ENCODE measurements around the gene NR2C1.

Gene NR2C1

GRCh38 chr12:95085612-95086011 is 12.2 kb upstream of the NR2C1 start:
- no peak for DNase-seq (ENCODE audit: extremely low read depth in 1 of 2, low read depth in 1 of 2)

DNA sequence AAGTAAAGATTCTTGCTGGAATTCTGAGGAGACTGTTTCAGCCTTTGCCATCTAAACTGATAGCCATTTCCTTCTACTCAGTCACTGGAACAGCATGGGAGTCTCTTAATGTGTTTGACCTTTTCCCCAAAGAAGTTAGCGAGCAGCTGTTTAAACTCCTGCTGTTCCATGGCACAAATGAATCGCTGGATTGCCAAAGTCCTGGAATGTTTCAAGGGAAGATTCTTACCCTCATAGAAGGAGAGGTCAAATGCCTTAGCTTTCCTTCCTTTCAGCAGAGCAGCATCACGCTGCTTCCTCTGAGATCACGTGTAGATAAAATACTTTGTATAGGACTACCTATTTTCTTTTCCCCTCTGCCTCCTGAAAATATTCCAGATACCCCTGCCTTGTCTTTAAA is 10.5 kb upstream of the NR2C1 start:
- DNase-seq (ENCODE audit: extremely low read depth in 1 of 2, low read depth in 1 of 2) = no peak

GRCh38 chr12:95083471-95083870 is 10.1 kb upstream of the NR2C1 start:
- no peak for DNase-seq (ENCODE audit: extremely low read depth in 1 of 2, low read depth in 1 of 2)

DNA sequence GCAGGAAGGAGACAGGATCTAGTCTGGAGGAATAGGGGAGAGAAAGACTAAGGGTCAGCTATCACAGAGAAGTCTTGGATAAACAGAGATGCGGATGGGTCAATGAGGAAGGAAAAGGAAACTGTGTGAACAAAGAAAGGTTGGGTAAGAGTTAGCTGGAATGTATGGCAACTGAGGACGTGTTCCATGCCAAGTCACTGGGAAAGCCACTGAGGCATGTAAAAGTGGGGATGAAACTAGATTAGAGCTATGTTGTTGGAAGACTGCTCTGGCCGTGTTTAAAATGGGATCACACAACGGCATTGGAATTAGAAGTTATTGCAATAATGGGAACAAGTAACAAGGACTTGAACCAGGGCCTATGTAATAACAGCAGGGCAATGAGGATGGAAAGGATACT is 3.9 kb upstream of the NR2C1 start:
- DNase-seq (ENCODE audit: extremely low read depth in 1 of 2, low read depth in 1 of 2) = no peak

DNA sequence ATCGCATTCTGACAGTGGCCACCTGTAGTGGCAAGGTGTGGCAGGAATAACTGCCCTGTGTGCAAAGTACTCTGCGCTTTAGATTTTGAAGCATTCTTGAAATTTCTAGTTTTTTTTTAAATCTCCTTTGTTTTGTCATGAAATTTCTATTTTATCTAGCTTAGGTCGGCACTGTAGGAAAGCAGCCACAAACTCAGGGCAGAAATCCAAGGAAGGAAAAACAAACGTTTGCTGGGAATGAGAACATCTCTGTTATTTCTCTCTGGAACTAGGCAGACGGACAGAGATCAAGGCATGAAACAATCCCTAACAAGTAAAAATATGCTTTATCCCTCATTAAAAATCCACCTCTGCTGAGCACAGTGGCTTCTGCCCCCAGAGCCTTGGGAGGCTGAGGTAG is 1.3 kb upstream of the NR2C1 start:
- no peak for DNase-seq (ENCODE audit: extremely low read depth in 1 of 2, low read depth in 1 of 2)

- DNase-seq (ENCODE audit: extremely low read depth in 1 of 2, low read depth in 1 of 2) = no peak
These were observed 491 bp upstream of the NR2C1 start for GRCh38 chr12:95073698-95074520.

GRCh38 chr12:95070378-95070777 is 3.0 kb downstream of the NR2C1 start:
- DNase-seq (ENCODE audit: extremely low read depth in 1 of 2, low read depth in 1 of 2) = no peak

DNA sequence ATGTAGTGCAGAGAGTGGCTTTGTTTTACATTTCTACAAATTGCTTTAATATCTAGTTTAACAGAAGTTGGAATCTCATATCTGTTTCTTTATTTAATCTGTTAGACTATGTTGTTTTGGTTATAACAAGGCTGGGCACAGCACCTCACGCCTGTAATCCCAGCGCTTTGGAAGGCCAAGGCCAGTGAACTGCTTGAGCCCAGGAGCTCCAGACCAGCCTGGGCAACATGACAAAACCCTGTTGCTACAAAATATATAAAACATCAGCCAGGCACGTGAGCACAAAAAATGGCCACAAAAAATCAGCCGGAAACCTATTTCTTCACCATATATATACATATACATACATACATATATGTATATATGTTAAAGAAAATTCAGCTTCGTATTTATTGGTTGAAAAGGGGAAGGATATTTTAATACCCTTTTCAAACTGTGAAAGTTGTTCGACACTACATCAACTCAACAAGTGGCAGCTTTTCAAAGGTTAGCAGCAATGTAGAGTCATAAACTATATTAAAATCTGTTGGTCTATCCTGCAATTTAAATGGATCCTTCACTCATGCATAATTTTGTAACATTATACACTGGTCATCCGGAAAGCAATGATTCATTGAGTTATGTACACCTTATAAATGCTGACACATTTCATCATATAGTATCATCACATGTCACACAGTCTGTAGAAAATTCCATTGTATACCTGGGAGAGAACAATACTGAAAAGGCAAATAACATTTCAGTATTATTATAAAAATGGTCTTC is 7.1 kb downstream of the NR2C1 start:
- DNase-seq (ENCODE audit: extremely low read depth in 1 of 2, low read depth in 1 of 2) = no peak

GRCh38 chr12:95060951-95061350 is 12.5 kb downstream of the NR2C1 start:
- DNase-seq (ENCODE audit: extremely low read depth in 1 of 2, low read depth in 1 of 2) = no peak

GRCh38 chr12:95059984-95060383 is 13.4 kb downstream of the NR2C1 start:
- no peak for DNase-seq (ENCODE audit: extremely low read depth in 1 of 2, low read depth in 1 of 2)

DNA sequence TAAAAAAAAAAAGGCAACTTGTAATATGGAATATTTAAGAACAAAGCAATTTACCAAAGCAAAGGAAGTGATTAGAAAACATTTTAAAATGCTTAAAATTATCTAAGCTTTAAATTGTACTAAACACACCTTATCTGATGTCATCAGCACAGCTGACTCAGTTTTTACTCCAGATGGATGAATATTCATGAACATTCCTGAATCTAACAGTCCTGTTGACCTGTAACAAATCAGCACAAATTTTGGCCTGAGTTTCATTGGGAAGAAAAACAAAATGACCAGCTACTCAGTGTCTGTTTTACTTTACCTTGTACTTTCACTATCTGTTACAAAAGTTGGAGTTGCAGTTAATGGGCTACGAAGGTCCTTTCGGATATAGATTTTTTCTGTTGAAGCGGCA is 16.0 kb downstream of the NR2C1 start:
- no peak for DNase-seq (ENCODE audit: extremely low read depth in 1 of 2, low read depth in 1 of 2)

GRCh38 chr12:95055057-95055456 is 18.4 kb downstream of the NR2C1 start:
- DNase-seq (ENCODE audit: extremely low read depth in 1 of 2, low read depth in 1 of 2) = no peak

DNA sequence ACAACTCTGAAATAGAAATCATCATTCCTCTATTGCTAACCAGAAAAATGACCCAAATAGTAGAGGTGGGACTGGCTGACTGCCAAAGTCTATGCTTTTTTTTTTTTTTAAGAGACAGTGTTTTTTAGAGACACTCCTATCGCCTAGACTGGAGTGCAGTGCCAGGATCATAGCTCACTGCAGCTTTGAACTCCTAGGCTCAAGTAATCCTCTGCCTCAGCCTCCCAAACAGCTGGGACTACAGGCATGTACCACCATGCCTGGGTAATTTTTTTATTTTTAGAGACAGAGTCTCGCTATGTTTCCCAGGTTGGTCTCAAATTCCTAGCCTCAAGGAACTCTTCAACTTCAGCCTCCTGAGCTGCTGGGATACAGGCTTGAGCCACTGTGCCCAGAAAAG is 19.2 kb downstream of the NR2C1 start:
- no peak for DNase-seq (ENCODE audit: extremely low read depth in 1 of 2, low read depth in 1 of 2)

DNA sequence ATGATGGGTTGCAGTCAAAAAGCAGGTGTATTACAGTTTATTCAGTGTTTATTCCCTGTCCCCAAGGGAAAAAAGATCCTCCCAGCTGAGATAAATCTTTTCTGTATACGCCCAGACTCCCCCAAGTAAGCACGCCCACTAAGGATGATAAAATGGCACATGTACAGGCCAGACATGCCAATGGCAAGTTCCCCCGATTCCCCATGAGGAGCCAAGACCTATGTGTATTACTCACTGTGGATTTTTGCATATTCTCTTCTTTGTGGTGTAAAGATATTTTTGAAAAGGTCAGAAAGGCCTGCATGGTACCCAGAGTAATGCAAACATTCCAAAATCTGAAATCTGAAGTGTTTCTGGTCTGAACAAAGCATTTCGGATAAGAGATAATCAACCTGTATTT is 22.2 kb downstream of the NR2C1 start:
- no peak for DNase-seq (ENCODE audit: extremely low read depth in 1 of 2, low read depth in 1 of 2)

GRCh38 chr12:95037906-95038305 is 35.5 kb downstream of the NR2C1 start:
- no peak for DNase-seq (ENCODE audit: extremely low read depth in 1 of 2, low read depth in 1 of 2)

DNA sequence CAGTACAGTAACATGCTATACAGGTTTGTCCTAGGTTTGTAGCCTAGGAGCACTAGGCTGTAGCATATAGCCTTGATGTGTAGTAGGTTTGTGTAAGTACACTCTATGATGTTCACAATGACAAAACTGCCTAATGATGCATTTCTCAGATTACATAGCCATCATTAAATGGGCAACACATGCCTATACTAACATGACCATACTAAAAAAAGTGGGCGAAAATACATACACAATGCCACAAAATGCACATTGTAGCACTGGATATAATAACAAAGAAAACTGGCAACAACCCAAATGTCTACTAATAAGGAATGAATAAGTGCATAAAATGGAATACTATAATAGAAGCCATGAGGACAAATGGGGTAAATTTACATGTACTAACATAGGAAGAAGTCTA is 38.7 kb downstream of the NR2C1 start:
- no peak for DNase-seq (ENCODE audit: extremely low read depth in 1 of 2, low read depth in 1 of 2)

GRCh38 chr12:95022477-95022876 is 50.9 kb downstream of the NR2C1 start:
- no peak for DNase-seq (ENCODE audit: extremely low read depth in 1 of 2, low read depth in 1 of 2)

DNA sequence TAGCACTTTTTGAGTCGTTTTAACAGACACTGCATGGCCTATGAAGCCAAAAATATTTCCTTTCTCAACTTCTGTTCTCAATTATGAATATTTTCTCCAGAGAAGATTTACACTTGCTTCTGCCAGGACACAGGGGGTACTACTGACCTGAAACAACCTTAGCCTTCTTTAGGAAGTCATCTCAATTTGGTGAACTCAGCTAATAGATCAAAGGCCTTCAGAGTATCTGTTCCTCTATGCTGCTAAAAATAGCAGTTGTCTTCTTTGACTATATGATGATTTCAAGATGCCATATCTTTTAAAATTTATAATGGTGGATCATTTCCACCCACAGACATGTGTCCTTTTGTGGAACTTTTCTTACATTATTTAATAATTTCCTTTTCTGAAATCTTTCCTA is 55.9 kb downstream of the NR2C1 start:
- no peak for DNase-seq (ENCODE audit: extremely low read depth in 1 of 2, low read depth in 1 of 2)

DNA sequence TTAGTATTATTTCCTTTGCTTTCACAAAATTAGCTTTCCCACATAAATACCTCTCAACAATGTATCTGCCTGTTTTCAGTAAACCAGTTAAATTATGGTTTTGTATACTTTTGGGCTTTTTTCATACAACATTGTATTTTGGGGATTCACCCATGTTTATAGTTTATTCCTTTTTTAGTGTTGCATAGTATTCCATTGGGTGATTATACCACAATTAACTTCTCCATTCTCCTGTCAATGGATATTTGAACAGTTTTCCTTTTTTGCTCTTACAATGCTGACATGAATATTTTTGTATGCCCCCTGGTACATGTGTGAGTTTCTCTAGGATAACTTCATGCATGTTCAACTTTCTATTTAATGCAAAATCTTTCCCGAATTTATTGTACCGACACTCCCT is 57.3 kb downstream of the NR2C1 start:
- no peak for DNase-seq (ENCODE audit: extremely low read depth in 1 of 2, low read depth in 1 of 2)

DNA sequence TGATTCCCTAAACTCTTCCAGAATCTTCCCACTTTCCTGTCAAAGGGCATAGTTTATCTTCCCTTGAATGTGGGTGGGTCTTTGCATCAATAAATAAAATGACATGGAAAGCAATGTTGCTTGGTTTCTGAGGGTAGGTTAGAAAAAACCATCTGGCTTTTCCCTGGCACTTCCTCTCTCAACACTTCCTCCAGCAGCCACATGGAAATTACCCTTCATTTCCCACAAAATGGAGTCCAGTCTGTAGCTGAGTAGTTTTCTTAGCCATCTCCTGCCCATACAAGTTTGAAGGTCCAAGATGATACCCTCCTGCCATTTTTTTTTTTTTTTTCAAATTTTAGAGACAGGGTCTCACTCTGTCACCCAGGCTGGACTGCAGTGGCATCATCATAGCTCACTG is 58.9 kb downstream of the NR2C1 start:
- DNase-seq (ENCODE audit: extremely low read depth in 1 of 2, low read depth in 1 of 2) = no peak

GRCh38 chr12:95006206-95006605 is 67.2 kb downstream of the NR2C1 start:
- DNase-seq (ENCODE audit: extremely low read depth in 1 of 2, low read depth in 1 of 2) = no peak

- no peak for DNase-seq (ENCODE audit: extremely low read depth in 1 of 2, low read depth in 1 of 2)
These were observed 68.8 kb downstream of the NR2C1 start for GRCh38 chr12:95004610-95005009.
